ENCODE data around the gene DNLZ. TPM values are rescaled to one million over a fixed set of nuclear protein-coding genes. Genes with fewer than 3 reads are reported as not detected.

Gene DNLZ
- total RNA-seq, 1 experiment from 2014 or later = 78.9 TPM

DNA sequence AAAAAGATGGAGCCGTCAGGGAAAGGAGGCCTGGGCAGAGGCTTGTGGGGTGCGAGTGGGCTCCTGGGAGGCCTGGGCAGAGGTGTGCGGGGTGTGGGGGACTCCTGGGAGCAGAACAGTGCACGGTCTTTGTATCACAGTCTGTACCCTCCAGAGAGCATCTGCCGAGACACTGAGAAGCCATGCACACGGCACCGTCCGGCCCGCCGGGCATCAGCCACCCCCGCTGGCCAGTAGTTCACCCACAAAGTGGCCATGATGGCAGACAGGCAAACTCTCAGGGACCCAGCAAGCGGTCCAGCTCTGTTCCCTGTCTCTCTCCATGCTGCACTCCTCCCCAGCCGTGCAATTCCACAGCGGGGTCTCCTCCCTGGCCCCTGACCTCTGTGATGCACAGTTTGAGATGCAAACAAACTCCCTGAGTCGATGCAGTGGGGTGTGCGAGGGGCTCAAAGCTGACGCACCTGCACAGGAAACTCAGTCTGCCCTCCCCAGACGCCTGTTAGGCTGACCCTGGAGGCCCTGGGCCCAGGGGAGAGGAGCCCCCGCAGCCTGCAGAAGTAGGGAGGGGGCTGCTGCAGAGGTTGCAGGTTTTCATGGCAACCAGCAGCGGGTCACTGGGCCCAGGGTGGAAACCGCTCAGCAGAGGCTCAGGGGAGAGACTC lies 45.3 kb downstream of the DNLZ start:
- no peak for DNase-seq (ENCODE audit: low spot score)

DNA sequence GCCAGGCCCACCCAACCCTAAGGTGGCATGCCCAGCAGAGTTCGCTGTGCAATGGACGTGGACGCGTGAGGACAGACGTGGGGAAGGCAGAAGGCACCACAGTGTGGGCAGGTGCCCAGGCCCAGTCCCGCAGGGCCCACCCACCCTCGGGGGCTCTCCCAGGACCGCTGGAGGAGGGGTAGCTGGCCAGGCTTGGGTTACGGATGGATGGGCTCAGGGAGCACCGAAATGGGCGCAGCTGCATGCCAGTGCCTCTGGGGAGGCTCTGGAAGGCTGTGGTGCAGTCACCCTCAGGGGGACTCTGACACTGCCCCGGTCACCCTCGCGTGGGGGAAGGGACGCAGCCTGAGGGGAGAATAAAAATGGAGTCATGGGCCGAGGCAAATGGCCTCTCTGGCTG lies 45.8 kb downstream of the DNLZ start:
- DNase-seq (ENCODE audit: low spot score) = no peak

DNA sequence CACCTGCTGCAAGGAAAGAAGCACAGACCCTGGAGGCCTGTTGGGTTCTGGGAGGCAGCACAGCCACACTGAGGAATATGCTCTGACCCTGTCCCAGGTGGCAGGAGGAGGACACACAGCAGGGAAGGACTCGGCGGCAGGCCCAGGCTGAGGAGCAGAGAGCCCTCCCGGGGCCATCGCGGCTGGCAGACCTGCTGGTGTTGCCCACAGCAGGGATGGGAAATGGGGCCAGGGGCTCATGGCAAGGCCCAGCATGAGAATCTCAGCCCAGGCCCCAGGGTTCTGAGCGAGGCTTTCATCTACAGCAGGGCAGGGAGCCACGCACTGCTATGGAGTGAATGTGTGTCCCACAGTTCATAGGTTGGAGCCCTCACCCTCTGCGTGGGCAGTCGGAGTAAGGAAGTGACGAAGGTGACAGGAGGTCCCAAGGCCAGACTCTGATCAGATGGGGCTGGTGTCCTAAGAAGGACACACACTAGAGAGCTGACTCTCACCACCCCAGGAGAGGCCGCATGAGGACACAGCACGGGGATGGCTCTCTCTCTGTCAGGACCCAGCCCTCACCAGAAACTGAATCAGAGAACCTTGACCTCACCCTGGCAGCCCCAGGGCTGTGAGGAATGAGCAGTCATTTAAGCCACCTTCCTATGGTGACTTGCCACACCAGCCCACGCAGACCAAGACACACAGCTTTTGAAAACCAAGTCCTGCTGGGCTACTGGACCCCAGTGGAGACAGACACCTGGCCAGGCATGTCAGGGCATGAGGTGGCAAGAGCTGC lies 46.5 kb downstream of the DNLZ start:
- DNase-seq (ENCODE audit: low spot score) = no peak

DNA sequence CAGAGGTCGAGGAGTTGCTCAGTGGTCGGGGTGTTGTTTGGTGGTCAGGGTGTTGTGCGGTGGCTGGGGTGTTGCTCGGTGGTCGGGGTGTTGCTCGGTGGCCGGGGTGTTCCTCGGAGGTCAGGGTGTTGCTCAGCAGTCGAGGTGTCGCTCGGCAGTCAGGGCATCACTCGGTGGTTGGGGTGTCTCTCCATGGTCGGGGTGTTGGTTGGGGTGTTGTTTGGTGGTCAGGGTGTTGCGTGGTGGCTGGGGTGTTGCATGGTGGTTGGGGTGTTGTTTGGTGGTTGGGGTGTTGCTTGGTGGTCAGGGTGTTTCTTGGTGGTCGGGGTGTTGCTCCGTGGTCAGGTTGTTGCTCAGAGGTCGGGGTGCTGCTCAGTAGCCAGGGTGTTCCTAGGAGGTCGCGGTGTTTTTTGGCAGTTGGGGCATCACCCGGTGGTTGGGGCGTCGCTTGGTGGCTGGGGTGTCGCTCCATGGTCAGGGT lies 47.2 kb downstream of the DNLZ start:
- no peak for DNase-seq (ENCODE audit: low spot score)

DNA sequence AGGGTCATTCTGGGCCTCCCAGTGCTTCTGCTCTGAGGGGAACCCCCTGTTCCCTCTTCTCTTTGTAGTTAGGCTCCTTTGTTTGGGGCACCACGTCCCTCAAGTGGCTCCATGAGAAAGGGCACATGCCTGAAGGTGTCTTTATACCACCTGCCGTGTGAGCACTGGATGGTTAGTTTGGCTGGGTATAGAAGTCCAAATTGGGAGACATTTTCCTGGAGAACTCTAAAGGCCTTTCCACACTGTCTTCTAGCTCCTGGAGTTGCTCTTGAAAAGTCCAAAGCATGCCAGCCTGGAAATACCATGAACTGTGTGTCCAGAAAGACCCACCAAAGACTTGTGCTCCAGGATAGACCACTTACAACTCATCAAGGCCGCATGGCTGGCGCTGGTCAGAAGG lies 48.6 kb downstream of the DNLZ start:
- DNase-seq (ENCODE audit: low spot score) = no peak

DNA sequence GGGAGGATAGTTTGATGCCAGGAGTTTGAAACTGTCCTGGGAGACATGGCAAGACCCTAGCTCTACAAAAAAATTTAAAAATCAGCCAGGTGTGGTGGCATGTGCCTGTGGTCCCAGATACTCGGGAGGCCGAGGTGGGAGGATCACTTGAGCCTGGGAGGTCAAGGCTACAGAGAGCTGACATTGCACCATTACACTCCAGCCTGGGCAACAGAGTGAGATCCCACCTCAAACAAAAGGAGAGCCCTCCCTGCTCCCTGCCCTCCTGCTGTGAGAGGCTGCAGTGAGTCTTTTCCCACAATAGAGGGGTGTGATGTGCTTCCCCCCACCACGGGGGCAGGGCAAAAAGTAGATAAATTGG lies 49.5 kb downstream of the DNLZ start:
- DNase-seq (ENCODE audit: low spot score) = no peak

DNA sequence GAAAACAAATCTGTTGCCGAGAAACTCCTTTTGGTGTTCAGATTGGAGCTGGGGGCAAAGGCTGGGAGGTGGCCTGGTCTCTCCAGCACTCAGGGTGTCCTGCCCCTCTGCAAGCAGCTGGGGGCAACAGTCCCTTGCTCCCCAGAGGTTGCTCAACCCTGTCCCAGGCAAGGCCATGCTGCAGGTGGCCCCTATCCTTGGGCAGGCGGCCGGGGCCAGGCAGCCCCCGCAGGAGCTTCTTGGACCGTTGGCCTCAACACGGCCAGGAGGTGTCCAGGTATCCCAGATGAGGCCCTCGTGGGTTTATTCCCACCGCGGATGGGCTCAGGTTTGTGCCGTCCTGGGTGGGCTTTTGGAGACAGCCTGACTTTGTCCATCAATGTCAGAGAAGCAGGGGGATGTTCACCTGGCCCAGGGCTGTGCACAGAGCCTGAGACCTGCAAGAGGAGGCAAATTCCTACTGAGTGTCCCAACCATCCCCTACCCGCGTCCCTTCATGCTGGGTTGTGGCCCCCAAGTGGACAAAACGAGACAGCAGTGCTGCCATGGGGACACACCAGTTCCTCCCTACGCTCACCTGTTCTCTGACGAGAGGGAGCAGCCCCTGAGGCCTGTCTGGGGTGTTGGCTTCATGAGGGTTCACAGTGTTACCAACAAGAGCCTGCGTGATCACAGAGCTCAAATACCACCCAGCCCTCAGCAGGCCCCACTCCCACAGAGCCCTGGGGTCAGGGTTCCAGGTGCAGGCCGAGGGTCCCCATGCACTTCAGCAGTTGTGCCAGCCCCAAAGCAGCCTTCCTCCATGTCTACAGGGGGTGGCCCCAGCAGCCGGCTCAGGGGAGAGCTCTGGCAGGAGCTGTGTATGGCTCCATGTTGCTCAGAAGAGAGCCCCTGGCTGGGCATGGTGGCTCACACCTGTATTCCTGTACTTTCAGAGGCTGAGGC lies 50.2 kb downstream of the DNLZ start:
- DNase-seq (ENCODE audit: low spot score) = no peak

DNA sequence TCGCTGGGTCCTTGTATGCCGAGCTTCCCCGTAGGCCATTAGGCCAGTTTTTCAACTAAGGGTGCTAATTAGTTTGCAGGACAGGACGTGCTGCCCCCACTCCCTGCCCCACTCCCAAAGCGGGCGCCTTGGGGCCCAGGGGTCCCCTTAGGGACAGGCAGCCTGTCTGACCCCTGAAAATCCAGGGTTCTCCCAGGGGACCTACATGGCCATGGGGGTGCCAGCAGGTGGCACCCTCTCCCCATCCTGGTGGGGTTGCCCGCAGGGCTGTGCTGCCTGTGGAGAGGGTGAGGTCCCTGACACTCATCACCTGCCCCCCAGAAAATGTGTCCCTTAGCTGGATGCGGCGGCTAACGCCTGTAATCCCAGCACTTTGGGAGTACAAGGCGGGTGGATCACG lies 51.1 kb downstream of the DNLZ start:
- peak; percentile 65 for DNase-seq (ENCODE audit: low spot score)

DNA sequence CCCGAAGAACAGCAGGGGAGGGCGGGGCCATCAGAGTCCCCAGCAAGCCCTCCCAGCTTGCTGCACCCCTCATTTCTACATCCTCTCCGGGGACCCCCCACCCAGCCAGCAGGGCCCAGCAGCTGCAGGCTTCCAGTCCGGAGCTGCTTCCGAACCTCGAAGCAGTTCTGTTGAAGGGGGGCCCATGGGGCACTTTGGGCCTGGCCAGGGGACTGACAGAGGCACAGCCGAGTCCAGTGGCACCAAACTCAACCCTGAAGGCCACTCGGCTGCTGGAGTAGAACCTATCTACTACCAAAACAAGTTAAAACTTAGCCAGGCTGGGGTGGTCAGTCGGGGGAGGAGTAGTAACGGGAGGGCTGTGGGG lies 51.6 kb downstream of the DNLZ start:
- DNase-seq (ENCODE audit: low spot score) = no peak

DNA sequence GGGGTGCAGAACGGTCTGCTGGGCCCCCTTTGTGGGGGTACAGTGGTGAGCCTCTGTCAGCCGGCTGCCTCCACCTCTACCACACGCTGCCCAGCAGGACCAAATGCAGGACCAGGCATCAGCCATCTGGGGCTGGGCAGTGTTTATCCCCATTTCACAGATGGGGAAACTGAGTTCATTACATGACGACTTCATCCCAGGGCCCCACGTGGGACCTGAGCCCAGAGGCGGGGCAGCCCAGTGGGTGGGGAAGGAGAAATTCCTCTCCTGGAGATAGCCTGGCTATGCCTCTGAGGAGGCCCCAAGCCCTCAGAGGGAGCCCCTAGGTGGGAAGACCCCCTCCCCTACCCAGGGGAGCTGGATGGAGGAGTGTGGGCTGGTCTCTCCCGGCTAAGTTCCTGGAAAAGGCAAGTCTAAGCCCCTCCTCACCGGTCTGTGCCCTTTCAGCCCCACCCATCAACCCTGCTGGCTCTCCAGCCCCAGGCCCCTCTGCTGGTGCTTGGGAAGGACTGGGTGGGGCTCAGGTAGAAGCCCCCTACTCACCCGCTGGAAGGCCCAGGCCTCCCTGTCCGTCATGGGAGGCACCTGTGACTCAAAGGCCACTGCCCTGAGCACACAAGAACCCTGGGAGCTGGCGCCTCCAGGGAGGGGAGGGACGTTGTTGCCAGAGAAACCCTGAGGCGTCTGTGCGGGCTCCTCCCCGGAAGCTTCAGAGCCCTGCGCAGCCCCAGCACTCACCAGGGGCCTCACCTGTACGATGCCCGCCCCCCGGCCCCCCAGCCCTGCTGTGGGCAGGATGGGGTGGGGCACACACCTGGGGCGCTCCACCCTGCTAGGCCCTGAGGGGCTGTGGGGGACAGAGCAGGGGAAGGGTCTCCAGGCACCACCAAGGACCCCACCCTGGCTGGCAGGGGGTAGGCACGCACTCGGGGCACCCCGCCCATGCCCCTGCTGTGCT lies 52.2 kb downstream of the DNLZ start:
- peak; percentile 82 for DNase-seq (ENCODE audit: low spot score)

DNA sequence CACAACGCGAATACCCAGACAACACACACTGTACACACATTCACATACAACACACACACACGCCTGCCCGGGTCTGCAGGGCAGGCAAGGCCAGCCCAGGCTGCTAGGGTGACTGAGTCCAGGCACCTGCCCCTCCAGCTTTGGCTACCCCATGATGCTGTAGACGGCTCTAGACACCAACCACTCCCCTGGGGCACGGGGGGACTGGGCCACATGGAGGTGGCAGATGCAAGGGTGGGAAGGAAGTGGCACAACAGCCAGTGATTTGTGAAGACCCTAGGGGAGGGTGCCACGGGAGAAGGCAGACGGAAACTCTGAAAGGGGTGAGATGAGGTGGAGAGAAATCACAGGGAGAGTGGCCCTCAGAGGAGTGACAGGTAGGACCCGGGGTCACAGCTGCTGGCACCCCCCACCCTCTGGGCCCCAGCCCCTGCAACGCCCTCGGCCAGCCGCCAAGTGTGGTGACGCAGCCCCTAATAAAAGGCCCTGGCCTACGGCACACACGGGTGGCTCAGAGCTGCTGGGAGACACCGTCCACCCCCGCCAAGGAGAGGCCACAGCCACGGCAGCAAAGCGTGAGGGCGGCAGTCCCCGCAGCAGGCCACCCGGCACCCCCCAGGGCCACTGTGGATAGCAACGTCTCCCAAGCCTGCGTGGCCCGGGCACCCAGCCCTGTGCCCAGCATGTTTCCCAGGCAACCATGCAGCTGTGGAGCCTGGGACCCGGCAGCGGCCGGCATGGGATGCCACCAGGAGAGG lies 53.1 kb downstream of the DNLZ start:
- DNase-seq (ENCODE audit: low spot score) = no peak

DNA sequence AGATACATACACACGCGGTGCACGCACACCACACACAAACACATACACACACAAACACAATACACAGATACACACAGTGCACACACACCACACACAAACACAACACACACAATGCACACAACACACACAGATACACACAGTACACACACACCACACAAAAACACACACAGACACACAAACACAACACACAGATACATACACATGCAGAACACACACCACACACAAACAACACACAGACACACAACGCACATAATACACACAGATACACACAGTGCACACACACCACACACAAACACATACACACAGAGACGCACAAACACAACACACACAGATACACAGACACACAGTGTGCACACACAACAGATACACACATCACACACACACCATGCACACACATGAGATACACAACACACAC lies 53.7 kb downstream of the DNLZ start:
- no peak for DNase-seq (ENCODE audit: low spot score)

Other genes with a start within 250 kb of the DNLZ start
- gene TMEM250, start 244.9 kb downstream of the DNLZ start, total RNA-seq (2014; rRNA removed; shearing (Covaris generic)) = 93.4 and 109 TPM in 2 replicates
- gene LHX3, start 158.6 kb downstream of the DNLZ start, total RNA-seq (2014; rRNA removed; shearing (Covaris generic)) = not detected in 2 replicates
- 31.7 and 34.5 TPM in 2 replicates for gene QSOX2, start 117.9 kb downstream of the DNLZ start, total RNA-seq (2014; rRNA removed; shearing (Covaris generic))
- 2.5 TPM in 2 replicates for gene CCDC187, start 59.6 kb downstream of the DNLZ start, total RNA-seq (2014; rRNA removed; shearing (Covaris generic))
- 1.4 TPM in 2 replicates for gene GPSM1, start 36.2 kb downstream of the DNLZ start, total RNA-seq (2014; rRNA removed; shearing (Covaris generic))
- gene CARD9, start 9.9 kb upstream of the DNLZ start, total RNA-seq (2014; rRNA removed; shearing (Covaris generic)) = 98.9 and 116 TPM in 2 replicates
- 19.0 and 21.0 TPM in 2 replicates for gene SNAPC4, start 36.4 kb upstream of the DNLZ start, total RNA-seq (2014; rRNA removed; shearing (Covaris generic))
- gene ENTR1, start 46.9 kb upstream of the DNLZ start, total RNA-seq (2014; rRNA removed; shearing (Covaris generic)) = 178 and 196 TPM in 2 replicates
- gene PMPCA, start 46.9 kb upstream of the DNLZ start, total RNA-seq (2014; rRNA removed; shearing (Covaris generic)) = 147 and 152 TPM in 2 replicates
- gene INPP5E, start 76.1 kb upstream of the DNLZ start, total RNA-seq (2014; rRNA removed; shearing (Covaris generic)) = 15.9 and 16.4 TPM in 2 replicates
- 37.9 and 43.5 TPM in 2 replicates for gene SEC16A, start 119.3 kb upstream of the DNLZ start, total RNA-seq (2014; rRNA removed; shearing (Covaris generic))
- gene NOTCH1, start 182.3 kb upstream of the DNLZ start, total RNA-seq (2014; rRNA removed; shearing (Covaris generic)) = 39.8 and 57.7 TPM in 2 replicates

All from HT-29 (cell line).